Duodenal mucosa (tissue), 2 donors: ENCODE data around the gene ACTBL2.

Experiments used
- H3K27ac ChIP-seq: one replicate; pipeline ENCODE4 v1.7.0; 2013; ENCODE audit warnings: low read depth, low read length
- H3K27me3 ChIP-seq, 2 donors: one replicate each; pipeline ENCODE4 v1.7.0; 2013; ENCODE audit warnings: low read length in 2 of 2, control low read depth in 1 of 2; ENCODE audit not compliant: insufficient read depth in 2 of 2, control insufficient read depth in 1 of 2
- H3K36me3 ChIP-seq, 2 donors: one replicate each; pipeline ENCODE4 v1.7.0; 2013; ENCODE audit warnings: low read length in 2 of 2, control low read depth in 1 of 2; ENCODE audit not compliant: insufficient read depth in 2 of 2, control insufficient read depth in 1 of 2
- H3K4me1 ChIP-seq, 2 donors: one replicate each; pipeline ENCODE4 v1.7.0; 2013; ENCODE audit warnings: low read length in 2 of 2, control low read depth in 1 of 2; ENCODE audit not compliant: insufficient read depth in 2 of 2, control insufficient read depth in 1 of 2
- H3K4me3 ChIP-seq, 2 donors: one replicate each; pipeline ENCODE4 v1.7.0; 2013; ENCODE audit warnings: low read length in 2 of 2, low read depth in 1 of 2
- H3K9ac ChIP-seq, 2 donors: one replicate each; pipeline ENCODE4 v1.7.0; 2013; ENCODE audit warnings: low read length in 2 of 2, low read depth in 1 of 2
- H3K9me3 ChIP-seq, 2 donors: one replicate each; pipeline ENCODE4 v1.7.0; 2013; ENCODE audit warnings: low read length in 2 of 2, control low read depth in 1 of 2; ENCODE audit not compliant: control insufficient read depth in 1 of 2

The ACTBL2 gene

DNA sequence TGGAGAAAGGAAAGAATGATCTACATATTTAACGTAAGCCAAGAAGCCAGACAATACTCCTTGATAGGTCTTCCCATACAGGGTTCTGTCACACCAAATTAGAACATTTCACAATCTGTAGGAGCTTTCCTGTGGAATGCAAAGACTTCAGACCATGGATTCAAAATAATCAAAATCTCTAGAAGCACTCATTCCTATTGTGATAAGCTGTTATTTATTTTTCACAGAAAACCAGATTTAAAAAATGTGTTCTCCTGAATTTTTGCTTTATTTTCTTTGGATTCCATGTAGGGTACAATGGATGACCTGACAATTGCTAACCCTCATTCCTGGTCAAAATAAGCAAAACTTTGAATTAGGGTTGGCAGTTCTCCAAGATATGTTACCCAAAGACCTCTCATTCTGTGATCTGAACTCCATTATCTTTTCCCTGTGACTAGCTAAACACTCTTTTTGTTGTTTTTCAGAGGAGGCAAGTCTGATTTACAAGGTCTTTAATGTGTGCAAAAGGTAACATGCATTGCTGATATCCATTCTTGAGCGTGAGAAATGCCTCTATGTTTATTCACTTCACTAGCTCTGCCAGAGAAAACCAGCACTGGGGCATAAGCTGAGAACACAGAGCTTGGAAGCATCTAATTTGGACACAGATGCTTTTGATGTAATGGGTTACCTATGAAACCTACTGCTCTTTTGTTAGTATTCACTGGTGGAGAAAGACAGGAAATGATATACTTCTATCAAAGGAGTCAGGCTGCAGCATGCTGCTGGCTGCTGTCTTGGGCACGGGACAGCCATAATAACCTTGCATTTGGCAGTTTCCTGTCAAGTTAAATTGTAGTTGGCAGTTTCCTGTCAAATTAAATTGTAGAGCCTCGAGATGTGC is 31.4 kb downstream of the ACTBL2 start:
- no peaks in the 10 kb centered on the region for H3K27me3 ChIP-seq
- H3K9me3 ChIP-seq = no peaks in the 10 kb centered on the region
- peaks cover 0 to 11% of the 10 kb centered on the region in 2 donors for H3K4me1 ChIP-seq
- no peak overlapping the region for H3K4me3 ChIP-seq
- no peaks in the 10 kb centered on the region for H3K36me3 ChIP-seq
- H3K27ac ChIP-seq = no peak overlapping the region
- H3K9ac ChIP-seq = no peak overlapping the region

DNA sequence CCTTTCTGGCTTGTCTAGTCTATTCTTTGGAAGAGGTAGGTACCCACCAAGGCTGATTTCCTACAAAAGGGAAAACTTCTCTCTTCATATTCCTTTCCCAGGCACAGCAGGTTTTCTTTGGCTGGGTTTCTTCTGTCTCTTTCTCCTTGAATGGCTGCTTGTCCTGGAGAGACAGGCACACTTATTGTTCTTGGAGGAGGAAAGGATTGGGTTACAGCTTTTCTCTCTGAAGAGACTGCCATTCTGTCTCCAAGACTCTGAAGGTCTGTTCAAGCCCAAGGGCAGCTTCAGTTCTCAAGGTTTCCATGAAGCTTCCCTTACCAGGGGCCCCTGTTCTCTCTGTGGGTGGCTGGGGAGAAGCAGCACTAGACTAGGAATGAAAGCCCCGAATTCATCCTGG is 33.9 kb downstream of the ACTBL2 start:
- no peaks in the 10 kb centered on the region for H3K27me3 ChIP-seq
- H3K4me1 ChIP-seq = no peaks in the 10 kb centered on the region
- no peak overlapping the region for H3K9ac ChIP-seq
- H3K36me3 ChIP-seq = no peaks in the 10 kb centered on the region
- H3K9me3 ChIP-seq = no peaks in the 10 kb centered on the region
- no peak overlapping the region for H3K4me3 ChIP-seq
- no peak overlapping the region for H3K27ac ChIP-seq

DNA sequence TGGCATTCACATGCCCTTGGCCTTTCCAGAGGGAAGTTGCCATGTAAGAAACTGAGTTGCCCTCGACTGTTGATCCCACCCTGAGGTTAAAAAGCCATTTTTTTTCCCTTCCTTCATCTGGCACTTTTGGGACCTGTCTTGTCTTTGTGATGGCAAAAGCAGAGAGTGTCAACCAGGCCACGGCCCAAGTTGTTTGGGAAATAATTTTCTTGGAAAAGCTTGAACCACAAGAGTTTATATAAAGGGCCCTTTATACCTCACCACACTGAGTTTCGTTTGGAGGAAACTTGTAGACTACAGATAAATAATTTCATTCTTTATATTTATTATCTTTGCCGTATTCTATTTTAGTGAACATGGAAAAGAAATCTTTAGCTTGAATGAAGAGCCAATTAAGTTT is 34.3 kb downstream of the ACTBL2 start:
- H3K4me3 ChIP-seq = no peak overlapping the region
- H3K27me3 ChIP-seq = no peaks in the 10 kb centered on the region
- H3K9ac ChIP-seq = no peak overlapping the region
- H3K27ac ChIP-seq = no peak overlapping the region
- no peaks in the 10 kb centered on the region for H3K9me3 ChIP-seq
- no peaks in the 10 kb centered on the region for H3K4me1 ChIP-seq
- H3K36me3 ChIP-seq = no peaks in the 10 kb centered on the region

DNA sequence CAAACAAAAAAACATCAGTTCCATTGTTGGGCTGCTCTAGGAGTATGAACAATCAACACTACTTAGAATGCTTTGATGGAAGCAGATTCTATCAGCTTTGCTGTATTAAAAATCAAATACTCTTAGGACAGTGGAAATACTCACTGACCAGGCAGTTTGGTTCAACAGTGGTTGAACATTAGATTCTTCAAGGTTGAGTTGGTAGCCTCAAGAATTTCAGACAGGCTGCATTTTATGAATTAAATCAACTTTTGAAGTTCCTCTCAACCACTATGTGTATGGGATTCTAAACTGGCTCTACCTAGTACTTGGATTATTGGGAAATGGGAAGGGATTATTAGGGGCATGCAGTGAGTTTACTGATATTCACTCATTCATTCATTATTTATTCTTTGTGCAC is 35.0 kb downstream of the ACTBL2 start:
- no peaks in the 10 kb centered on the region for H3K27me3 ChIP-seq
- no peak overlapping the region for H3K9ac ChIP-seq
- no peaks in the 10 kb centered on the region for H3K9me3 ChIP-seq
- no peak overlapping the region for H3K27ac ChIP-seq
- no peaks in the 10 kb centered on the region for H3K36me3 ChIP-seq
- H3K4me3 ChIP-seq = no peak overlapping the region
- peaks cover 0 to under 1% of the 10 kb centered on the region in 2 donors for H3K4me1 ChIP-seq

DNA sequence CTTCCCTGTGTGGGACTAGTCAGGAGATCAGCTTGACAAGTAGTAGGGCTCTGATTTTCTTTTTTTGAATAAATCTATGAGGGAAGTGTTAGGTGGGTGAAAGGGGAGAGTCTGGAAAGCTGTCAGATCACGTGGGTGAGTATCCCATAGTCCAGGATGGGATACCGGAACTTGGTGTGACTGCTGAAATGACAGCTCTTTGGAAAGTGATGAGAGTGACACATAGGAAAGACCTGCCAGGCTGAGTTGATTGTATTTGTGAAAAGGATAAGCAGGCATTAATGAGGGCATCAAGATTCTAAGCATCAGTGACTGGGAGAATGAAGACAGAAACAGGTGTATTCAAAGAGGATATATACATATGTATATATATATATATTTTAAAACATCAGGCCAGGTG is 35.6 kb downstream of the ACTBL2 start:
- H3K9ac ChIP-seq = no peak overlapping the region
- no peaks in the 10 kb centered on the region for H3K36me3 ChIP-seq
- peaks cover 0 to 3% of the 10 kb centered on the region in 2 donors for H3K4me1 ChIP-seq
- no peak overlapping the region for H3K27ac ChIP-seq
- H3K27me3 ChIP-seq = no peaks in the 10 kb centered on the region
- H3K9me3 ChIP-seq = no peaks in the 10 kb centered on the region
- no peak overlapping the region for H3K4me3 ChIP-seq

DNA sequence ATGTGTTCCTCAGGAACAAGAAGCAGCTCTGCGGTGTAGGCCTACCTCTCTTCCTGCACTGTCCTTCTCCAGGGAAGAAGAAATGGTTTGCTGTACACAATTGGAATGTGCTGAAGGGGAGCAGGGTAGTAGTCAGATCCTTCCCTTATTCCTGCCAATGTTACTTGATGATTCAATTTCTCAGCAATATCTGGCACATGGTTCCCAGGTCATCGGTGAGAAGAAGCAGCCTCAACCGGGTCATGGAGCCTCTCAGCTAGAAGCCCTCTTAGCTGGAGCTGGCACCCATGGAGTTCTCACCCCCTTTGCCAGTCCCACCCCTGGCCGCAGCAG is 36.9 kb downstream of the ACTBL2 start:
- Histone ChIP-seq H3K36me3 (no peaks in the 10 kb centered on the region), H3K27ac (no peak overlapping the region), H3K9ac (no peak overlapping the region), H3K9me3 (no peaks in the 10 kb centered on the region), H3K4me1 (peaks cover 3% of the 10 kb centered on the region in 2 donors), H3K27me3 (no peaks in the 10 kb centered on the region), H3K4me3 (no peak overlapping the region)

DNA sequence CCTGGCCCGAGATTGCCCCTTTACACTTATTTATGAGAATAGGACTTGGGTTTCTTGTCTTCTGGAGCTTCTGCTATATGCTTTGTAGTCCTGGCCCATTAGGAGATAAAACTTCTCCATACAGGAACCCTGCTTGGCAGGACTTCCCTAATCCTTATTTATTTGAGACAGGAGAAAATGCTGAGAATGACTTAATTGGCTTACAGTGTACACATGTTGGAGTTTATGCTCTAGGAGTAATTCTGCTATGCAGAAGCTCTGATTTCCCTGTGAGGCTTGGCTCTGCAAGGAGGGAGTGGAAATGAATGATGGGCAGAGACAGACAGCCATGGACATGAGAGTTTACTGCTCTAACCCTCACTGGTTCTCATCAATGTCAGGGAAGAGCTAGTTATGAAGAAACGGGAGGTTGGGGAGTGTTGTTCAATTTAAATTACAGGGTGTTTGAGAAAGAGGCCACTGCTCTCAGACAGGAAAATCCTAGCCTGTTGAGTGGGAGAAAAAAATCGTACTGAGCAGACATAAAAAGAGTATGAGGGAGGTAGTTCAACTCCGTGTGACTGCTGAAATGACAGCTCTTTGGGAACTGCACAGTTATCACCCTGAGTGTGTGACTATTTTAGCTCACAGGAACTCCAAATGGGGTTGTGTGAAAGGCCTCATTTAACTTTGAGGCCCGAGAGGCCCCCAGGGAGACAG is 37.5 kb downstream of the ACTBL2 start:
- Histone ChIP-seq H3K9me3 (no peaks in the 10 kb centered on the region), H3K27ac (no peak overlapping the region), H3K4me3 (no peak overlapping the region), H3K27me3 (no peaks in the 10 kb centered on the region), H3K4me1 (peaks cover 3% of the 10 kb centered on the region in 2 donors), H3K9ac (no peak overlapping the region), H3K36me3 (no peaks in the 10 kb centered on the region)

DNA sequence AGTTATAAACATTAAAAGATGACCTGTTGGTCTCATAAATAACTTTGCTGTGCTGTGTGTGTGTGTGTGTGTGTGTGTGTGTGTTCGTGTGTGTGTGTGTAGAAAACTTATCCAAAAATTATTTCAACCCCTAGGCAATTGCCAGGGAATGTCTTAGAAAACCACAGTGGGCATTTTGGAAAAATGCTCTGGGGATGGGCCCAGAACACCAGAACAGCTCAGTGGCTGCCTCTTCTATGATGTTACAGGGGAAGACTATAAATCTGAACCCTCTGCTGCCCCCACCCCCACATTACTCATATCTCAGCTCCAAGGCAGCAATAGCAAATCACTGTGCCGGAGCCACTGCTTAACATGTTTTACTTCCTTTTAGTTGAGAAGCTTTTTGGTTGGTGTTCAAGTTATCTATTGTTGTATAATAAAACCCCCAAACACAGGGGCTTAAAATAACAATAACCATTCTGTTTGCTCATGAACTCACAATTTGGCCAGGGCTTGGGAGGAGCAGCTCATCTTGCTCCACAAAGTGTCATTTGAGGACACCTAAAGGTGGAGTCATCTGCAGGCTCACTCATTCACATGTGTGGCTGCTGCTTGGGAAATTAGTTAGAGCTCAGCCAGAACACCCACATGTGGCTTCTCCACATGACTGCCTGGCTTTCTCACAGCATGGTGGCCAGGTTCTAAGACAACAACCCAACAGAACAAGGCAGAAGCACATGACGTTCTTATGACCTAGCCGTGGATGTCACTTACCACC is 40.4 kb downstream of the ACTBL2 start:
- Histone ChIP-seq H3K27me3 (no peaks in the 10 kb centered on the region), H3K36me3 (no peaks in the 10 kb centered on the region), H3K27ac (no peak overlapping the region), H3K9ac (no peak overlapping the region), H3K4me1 (peaks cover 3% of the 10 kb centered on the region in 2 donors), H3K4me3 (no peak overlapping the region), H3K9me3 (no peaks in the 10 kb centered on the region)

DNA sequence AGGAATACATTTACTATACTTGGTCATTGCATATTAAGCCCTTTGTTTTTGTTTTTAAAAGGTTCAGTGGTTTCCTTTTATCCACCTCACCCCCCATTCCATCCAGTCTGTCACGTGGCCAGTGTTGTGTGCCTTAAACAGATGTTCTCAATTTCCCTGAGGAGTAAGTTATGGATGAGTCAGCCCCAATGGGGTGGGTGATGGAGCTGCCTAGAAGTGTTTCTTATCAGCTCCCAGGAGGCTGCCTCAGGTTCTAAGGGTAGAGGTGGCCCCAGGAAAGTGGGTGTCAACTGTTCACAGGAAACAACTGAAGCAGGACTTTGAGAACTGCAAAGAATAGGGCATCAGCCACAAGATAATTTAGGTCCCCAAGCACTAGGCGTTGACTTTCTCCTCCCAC is 41.1 kb downstream of the ACTBL2 start:
- H3K9ac ChIP-seq = no peak overlapping the region
- H3K27me3 ChIP-seq = no peaks in the 10 kb centered on the region
- H3K4me1 ChIP-seq = peaks cover 3% of the 10 kb centered on the region in 2 donors
- no peaks in the 10 kb centered on the region for H3K9me3 ChIP-seq
- no peaks in the 10 kb centered on the region for H3K36me3 ChIP-seq
- no peak overlapping the region for H3K4me3 ChIP-seq
- no peak overlapping the region for H3K27ac ChIP-seq

DNA sequence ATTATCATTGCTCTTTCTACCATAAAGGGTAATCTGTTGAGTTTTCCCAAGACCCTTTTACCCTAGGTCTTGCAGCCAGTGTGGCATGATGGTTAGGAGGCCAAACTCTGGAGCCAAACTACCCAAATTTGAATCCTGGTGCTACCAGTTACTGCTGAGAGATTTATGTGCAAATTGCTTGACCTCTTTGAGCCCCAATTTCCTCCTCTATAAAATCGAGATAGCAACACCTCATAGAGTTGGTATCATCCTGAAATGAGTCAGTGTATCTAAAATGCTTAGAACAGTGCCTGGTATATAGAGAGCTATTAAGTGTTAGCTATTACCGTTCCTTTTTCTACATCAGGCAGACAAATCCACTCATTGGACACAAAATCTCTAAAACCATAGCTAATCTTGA is 43.0 kb downstream of the ACTBL2 start:
- Histone ChIP-seq H3K9ac (no peak overlapping the region), H3K4me1 (peaks cover 3 to 10% of the 10 kb centered on the region in 2 donors), H3K36me3 (no peaks in the 10 kb centered on the region), H3K27me3 (no peaks in the 10 kb centered on the region), H3K27ac (no peak overlapping the region), H3K4me3 (no peak overlapping the region), H3K9me3 (no peaks in the 10 kb centered on the region)
